Dermis lymphatic vessel endothelial cell (primary cell): Measurements from ENCODE around the gene MRPL48. TPM values are rescaled to one million over a fixed set of nuclear protein-coding genes. Genes with fewer than 3 reads are reported as not detected.

Experiments
- total RNA-seq: library from RNA; depleted of rRNA; stranded (reverse); fragments of >200 nt; gene quantifications from 2 replicates; pipeline ENCODE4 v1.2.1, GENCODE V29; 2014

The MRPL48 gene
- total RNA-seq, result 23.6 and 33.3 TPM in 2 replicates

DNA sequence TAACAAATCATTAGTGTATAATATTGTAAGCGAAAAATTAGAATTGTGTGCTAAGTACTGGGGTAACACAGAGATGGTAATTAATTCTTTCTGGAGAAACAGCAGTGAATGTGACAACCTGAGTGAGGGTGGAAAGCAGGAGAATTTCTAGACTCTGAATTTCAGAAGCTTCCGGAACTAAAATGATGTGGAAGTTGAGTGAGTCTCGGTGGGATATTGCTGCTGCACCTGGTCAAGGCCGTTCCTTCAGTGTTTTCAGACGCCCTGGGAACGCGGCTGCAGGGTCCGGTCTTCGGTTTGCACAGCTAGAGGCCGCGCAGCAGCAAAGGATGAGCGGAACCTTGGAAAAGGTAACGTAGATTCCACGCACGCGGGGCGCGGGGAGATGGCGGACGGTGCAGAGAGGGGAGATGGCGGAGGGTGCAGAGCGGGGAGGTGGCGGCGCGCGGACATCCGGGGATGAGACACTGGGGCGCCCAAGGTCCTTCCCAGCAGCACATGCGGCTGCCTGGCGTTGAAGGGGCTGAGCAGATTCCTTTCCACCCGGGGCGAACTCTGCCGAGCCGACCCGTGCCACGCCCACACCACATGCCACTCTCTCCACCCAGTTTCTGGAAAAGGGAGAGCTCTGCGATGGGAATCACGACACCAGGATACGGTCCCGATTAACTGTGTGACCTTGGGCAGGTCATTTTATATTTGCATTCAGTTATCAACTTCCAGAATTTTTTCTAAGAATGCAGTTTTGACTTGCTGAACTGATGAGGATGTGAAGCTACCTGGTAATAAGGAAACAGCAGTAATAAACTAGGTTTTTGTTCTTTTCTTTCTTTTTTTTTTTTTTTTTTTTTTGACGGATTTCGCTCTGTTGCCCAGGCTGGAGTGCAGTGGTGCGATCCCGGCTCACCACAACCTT, at the start of gene MRPL48:
MRPL48 (plus strand) TSS at position 232 of the 916 bp plus-strand sequence; CDS start at position 330, 98 bp downstream.

DNA sequence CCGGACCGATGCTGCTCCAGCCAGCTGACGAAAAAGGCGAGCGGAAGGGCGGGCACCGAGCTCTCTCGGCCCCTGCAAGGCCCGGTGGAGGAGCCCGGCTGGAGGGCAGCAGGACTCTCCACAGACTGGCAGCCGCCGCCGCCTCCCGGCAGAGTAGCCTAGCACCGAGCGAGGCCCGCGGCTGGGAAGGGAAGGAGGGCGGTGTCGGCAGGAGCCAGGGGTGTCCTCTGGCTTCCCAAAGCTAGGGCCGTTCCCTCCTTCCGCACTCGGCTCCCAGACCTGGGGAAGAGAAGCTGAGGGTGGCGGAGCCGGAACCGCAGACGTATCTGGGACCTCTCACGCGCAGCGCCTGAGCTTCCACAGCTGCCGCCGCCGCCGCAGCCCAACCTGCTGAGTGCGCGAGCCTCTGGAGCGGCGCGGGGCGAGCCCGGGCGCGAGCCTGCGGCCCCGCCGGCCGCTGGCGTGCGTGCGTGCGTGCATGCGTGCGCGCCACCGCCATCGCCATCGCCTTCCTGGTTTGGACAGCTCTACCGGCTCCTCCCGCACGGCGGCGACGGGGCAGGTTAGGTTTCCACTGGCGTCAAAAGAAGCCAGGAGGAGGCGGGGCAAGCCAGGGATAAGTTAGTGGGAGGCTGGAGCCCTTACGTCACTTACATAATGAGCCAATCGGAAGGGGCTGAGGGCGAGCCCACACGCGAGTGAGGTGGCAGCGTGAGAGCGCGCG, 26.8 kb upstream of the MRPL48 start, which contains the start of gene RAB6A:
RAB6A (minus strand) TSS at position 396 of the 724 bp plus-strand sequence. CDS start 439 bp downstream, outside the sequence.

DNA sequence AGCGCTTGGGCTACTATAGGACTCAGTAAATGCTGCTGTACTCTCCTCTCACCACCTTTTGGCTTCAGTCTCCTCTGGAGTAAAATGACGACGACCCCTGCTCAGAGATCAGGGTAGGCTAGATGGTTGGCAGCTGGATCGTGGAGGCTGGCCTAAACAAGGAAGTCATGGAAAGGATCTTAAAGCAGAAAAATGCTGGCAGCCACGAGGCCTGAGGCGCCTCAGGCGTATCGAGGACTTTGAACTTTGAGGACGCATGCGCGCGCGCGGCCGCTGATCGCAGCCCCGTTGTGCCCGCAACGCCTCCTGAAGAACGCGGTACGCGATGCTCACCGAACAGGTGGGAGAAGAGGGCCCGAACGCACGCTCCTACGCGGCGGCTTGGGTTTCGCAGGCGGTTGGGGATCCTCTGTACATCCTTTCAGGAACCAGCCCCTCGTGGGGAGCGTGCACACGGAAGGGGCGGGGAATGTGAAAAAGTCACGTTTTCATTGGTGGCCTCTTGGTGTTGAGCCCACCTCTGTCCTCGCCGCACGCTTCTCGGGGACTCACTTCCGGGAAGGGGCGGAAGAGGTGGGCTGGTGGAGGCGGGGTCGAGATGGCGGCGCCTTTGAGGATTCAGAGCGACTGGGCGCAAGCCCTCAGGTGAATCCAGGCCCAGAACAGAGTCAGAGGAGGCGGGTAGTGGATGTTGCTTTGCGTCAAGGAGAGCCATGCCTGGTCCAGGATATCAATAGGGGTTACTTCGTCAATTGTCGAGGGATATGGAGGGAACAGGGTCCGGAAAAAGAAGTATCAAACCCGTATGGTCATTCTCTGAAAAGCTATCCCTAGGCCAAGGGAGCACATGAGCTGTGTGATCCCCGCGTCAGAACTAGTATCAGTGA, 89.0 kb downstream of the MRPL48 start, which contains the start of the genes COA4 and PAAF1:
COA4 (minus strand) TSS at position 423 of the 887 bp plus-strand sequence. CDS start 3,468 bp downstream, outside the sequence.
PAAF1 (plus strand) TSS at position 576 of the 887 bp plus-strand sequence; CDS start at position 599, 23 bp downstream.

Other genes with a start within 250 kb of the MRPL48 start
- gene FAM168A, start 189.8 kb upstream of the MRPL48 start, total RNA-seq, result 9.6 and 11.3 TPM in 2 replicates
- gene PLEKHB1, start 141.3 kb upstream of the MRPL48 start, total RNA-seq, result 0.22 and 0.52 TPM in 2 replicates
- gene RAB6A, start 26.8 kb upstream of the MRPL48 start, total RNA-seq, result 104 and 109 TPM in 2 replicates
- gene COA4, start 89.0 kb downstream of the MRPL48 start, total RNA-seq, result 39.1 and 42.5 TPM in 2 replicates
- 5.2 and 6.6 TPM in 2 replicates for gene PAAF1, start 89.1 kb downstream of the MRPL48 start, total RNA-seq
- not detected in 2 replicates for gene DNAJB13, start 163.2 kb downstream of the MRPL48 start, total RNA-seq
- gene UCP2, start 195.0 kb downstream of the MRPL48 start, total RNA-seq, result 1.3 and 2.1 TPM in 2 replicates
- gene UCP3, start 221.2 kb downstream of the MRPL48 start, total RNA-seq, result 0.22 and 0.26 TPM in 2 replicates